ENCODE data around the gene MOCS3.
"Not testable (repeated sequence)": the region's sequence is repeated elsewhere in the genome, so short reads cannot be mapped to it uniquely, and the experiment has no call there.

Gene MOCS3

GRCh38 chr20:50932016-50932485, 26.6 kb upstream of the MOCS3 start:
- DNase-seq (ENCODE audit: low spot score) = no peak

- no peak for DNase-seq (ENCODE audit: low spot score)
Observed at GRCh38 chr20:50932691-50933280, 25.8 kb upstream of the MOCS3 start.

GRCh38 chr20:50933589-50933988, 25.0 kb upstream of the MOCS3 start:
- no peak for DNase-seq (ENCODE audit: low spot score)

GRCh38 chr20:50943069-50943468, 15.5 kb upstream of the MOCS3 start:
- no peak for DNase-seq (ENCODE audit: low spot score)

GRCh38 chr20:50948132-50948785, 10.4 kb upstream of the MOCS3 start:
- no peak for DNase-seq (ENCODE audit: low spot score)

- DNase-seq (ENCODE audit: low spot score) = no peak
Observed at GRCh38 chr20:50953196-50953595, 5.4 kb upstream of the MOCS3 start.

GRCh38 chr20:50953821-50954220, 4.8 kb upstream of the MOCS3 start:
- no peak for DNase-seq (ENCODE audit: low spot score)

- no peak for DNase-seq (ENCODE audit: low spot score)
Observed at GRCh38 chr20:50957276-50957675, 1.3 kb upstream of the MOCS3 start.

- peak; percentile 82 for DNase-seq (ENCODE audit: low spot score)
Observed at GRCh38 chr20:50957798-50958614, 612 bp upstream of the MOCS3 start, which contains the start of gene DPM1. DPM1 (minus strand) TSS chr20:50958532; CDS start chr20:50958523, 9 bp downstream.

GRCh38 chr20:50959543-50960126, 1.0 kb downstream of the MOCS3 start:
- DNase-seq (ENCODE audit: low spot score) = no peak

GRCh38 chr20:50967586-50967985, 9.0 kb downstream of the MOCS3 start:
- no peak for DNase-seq (ENCODE audit: low spot score)

GRCh38 chr20:50968289-50968688, 9.7 kb downstream of the MOCS3 start:
- DNase-seq (ENCODE audit: low spot score) = no peak

GRCh38 chr20:50969435-50969834, 10.8 kb downstream of the MOCS3 start:
- no peak for DNase-seq (ENCODE audit: low spot score)

GRCh38 chr20:50969912-50970311, 11.3 kb downstream of the MOCS3 start:
- DNase-seq (ENCODE audit: low spot score) = no peak

- no peak for DNase-seq (ENCODE audit: low spot score)
Observed at GRCh38 chr20:50975701-50976330, 17.2 kb downstream of the MOCS3 start.

GRCh38 chr20:50977066-50978021, 18.7 kb downstream of the MOCS3 start:
- DNase-seq (ENCODE audit: low spot score) = no peak

GRCh38 chr20:50978533-50978932, 19.9 kb downstream of the MOCS3 start:
- not testable (repeated sequence) for DNase-seq (ENCODE audit: low spot score)

GRCh38 chr20:50980071-50980681, 21.6 kb downstream of the MOCS3 start:
- no peak for DNase-seq (ENCODE audit: low spot score)

- DNase-seq (ENCODE audit: low spot score) = peak; percentile 51
Observed at GRCh38 chr20:50980851-50981713, 22.5 kb downstream of the MOCS3 start.

- no peak for DNase-seq (ENCODE audit: low spot score)
Observed at GRCh38 chr20:50981714-50982048, 23.1 kb downstream of the MOCS3 start.
